ENCODE data around the gene HNRNPM. TPM values are rescaled to one million over a fixed set of nuclear protein-coding genes. Genes with fewer than 3 reads are reported as not detected.
A peak's percentile ranks its signal among the peaks of the same experiment; 100 is the strongest.

Gene HNRNPM
- total and polyA plus RNA-seq, 3 donors from 2014 or later = 164 to 198 (median 177) TPM

- 95% methylated on average over 4 to 6 of the region's 7 CpGs for WGBS, 2 donors
Observed at GRCh38 chr19:8503510-8503909, 58.7 kb downstream of the HNRNPM start.

DNA sequence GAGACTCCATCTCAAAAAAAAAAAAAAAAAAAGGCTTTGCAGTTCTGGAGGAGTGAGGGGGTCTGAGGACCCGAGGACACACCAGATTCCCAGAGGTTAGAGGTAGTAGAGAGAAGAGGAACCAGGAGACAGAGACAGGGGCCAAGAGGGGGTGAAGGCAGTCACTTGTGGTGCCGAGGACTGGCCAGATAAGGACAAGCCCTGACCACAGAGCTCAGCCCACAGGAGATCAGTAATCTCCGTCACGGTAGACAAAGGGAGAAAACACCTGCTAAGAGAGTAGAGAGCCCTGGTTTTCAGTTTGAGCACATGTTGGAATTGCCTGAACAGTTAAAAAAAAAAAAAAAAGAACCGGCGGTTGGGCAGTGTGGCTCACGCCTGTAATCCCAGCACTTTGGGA lies 59.4 kb downstream of the HNRNPM start:
- peaks cover 7% of the 10 kb centered on the region for H3K4me1 ChIP-seq
- intact Hi-C loops (cut with DNase I; ENCODE audit: low total_unique reads) = loop anchor here (10.0 kb wide), 1 partner anchor 89 kb away; the partner anchor contains the start of gene MARCHF2
- WGBS, 2 donors = 85 to 92% methylated on average over 7 of the region's 7 CpGs

More at GRCh38 chr19:8503510-8503909, 58.7 kb downstream of the HNRNPM start:
- no peak overlapping the region for H3K4me3 ChIP-seq
- no peak for DNase-seq
- H3K4me1 ChIP-seq = peaks cover 7% of the 10 kb centered on the region
- no peak for TF ChIP-seq POLR2A (IDR thresholded peaks at IDR 0.05)
- TF ChIP-seq, protein P1, sequence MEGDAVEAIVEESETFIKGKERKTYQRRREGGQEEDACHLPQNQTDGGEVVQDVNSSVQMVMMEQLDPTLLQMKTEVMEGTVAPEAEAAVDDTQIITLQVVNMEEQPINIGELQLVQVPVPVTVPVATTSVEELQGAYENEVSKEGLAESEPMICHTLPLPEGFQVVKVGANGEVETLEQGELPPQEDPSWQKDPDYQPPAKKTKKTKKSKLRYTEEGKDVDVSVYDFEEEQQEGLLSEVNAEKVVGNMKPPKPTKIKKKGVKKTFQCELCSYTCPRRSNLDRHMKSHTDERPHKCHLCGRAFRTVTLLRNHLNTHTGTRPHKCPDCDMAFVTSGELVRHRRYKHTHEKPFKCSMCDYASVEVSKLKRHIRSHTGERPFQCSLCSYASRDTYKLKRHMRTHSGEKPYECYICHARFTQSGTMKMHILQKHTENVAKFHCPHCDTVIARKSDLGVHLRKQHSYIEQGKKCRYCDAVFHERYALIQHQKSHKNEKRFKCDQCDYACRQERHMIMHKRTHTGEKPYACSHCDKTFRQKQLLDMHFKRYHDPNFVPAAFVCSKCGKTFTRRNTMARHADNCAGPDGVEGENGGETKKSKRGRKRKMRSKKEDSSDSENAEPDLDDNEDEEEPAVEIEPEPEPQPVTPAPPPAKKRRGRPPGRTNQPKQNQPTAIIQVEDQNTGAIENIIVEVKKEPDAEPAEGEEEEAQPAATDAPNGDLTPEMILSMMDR (IDR thresholded peaks at IDR 0.05) = no peak
- no peaks in the 10 kb centered on the region for H3K27me3 ChIP-seq
- H3K27ac ChIP-seq = no peak overlapping the region
- H3K36me3 ChIP-seq (ENCODE audit: low read depth, missing control alignments) = no peaks in the 10 kb centered on the region
- no peaks in the 10 kb centered on the region for H3K9me3 ChIP-seq
- intact Hi-C loops (cut with DNase I; ENCODE audit: low total_unique reads) = loop anchor here (10.0 kb wide), 1 partner anchor 89 kb away; the partner anchor contains the start of gene MARCHF2

GRCh38 chr19:8504919-8505318 lies 60.1 kb downstream of the HNRNPM start:
- Histone ChIP-seq H3K9me3 (no peaks in the 10 kb centered on the region), H3K36me3 (ENCODE audit: low read depth, missing control alignments) (no peaks in the 10 kb centered on the region), H3K27me3 (no peaks in the 10 kb centered on the region), H3K4me1 (peaks cover 7% of the 10 kb centered on the region), H3K4me3 (no peak overlapping the region), H3K27ac (no peak overlapping the region)
- intact Hi-C loops (cut with DNase I; ENCODE audit: low total_unique reads) = loop anchor here (10.0 kb wide), 1 partner anchor 90 kb away; the partner anchor contains the start of gene MARCHF2
- DNase-seq = no peak
- WGBS, 2 donors = 65 to 76% methylated on average over 6 of the region's 6 CpGs
- TF ChIP-seq, protein P1 (IDR thresholded peaks at IDR 0.05) = no peak
- TF ChIP-seq POLR2A (IDR thresholded peaks at IDR 0.05) = no peak

More for the DNA sequence above, 59.4 kb downstream of the HNRNPM start:
- Histone ChIP-seq H3K27me3 (no peaks in the 10 kb centered on the region), H3K36me3 (ENCODE audit: low read depth, missing control alignments) (no peaks in the 10 kb centered on the region), H3K27ac (no peak overlapping the region), H3K4me3 (no peak overlapping the region), H3K9me3 (no peaks in the 10 kb centered on the region)
- DNase-seq = no peak
- TF ChIP-seq, protein P1 (IDR thresholded peaks at IDR 0.05) = no peak
- TF ChIP-seq POLR2A (IDR thresholded peaks at IDR 0.05) = no peak

GRCh38 chr19:8505680-8506401 lies 61.1 kb downstream of the HNRNPM start:
- Histone ChIP-seq H3K36me3 (ENCODE audit: low read depth, missing control alignments) (no peaks in the 10 kb centered on the region), H3K4me1 (peaks cover 7% of the 10 kb centered on the region), H3K27me3 (no peaks in the 10 kb centered on the region), H3K27ac (no peak overlapping the region), H3K4me3 (peak overlapping the region; percentile 54 to 59), H3K9me3 (no peaks in the 10 kb centered on the region)
- intact Hi-C loops (cut with DNase I; ENCODE audit: low total_unique reads) = loop anchor here (10.0 kb wide), 1 partner anchor 91 kb away; the partner anchor contains the start of gene MARCHF2
- DNase-seq = peak; percentile 85
- WGBS, 2 donors = 0 to 3% methylated on average over 18 to 51 of the region's 56 CpGs
- TF ChIP-seq POLR2A (IDR thresholded peaks at IDR 0.05) = no peak
- TF ChIP-seq, protein P1 (IDR thresholded peaks at IDR 0.05) = peak; percentile 78 to 88 (median 85)

Measured in testis (tissue), 3 donors.